CD4-positive, CD25-positive, alpha-beta regulatory T cell (primary cell): ENCODE results near the gene NLRP6. TPM values are rescaled to one million over a fixed set of nuclear protein-coding genes. Genes with fewer than 3 reads are reported as not detected.

Experiments used
- polyA plus RNA-seq, 4 donors: library from polyadenylated mRNA; unstranded; fragments of 300-500 nt; fragmentation: Illumina TruSeq; gene quantifications; one replicate each; pipeline ENCODE4 v1.2.3, GENCODE V29; 2021
- total RNA-seq: library from RNA; stranded (reverse); gene quantifications from one replicate; pipeline ENCODE4 v1.2.3, GENCODE V29; 2022

NLRP6 gene
- total and polyA plus RNA-seq, 5 donors from 2014 or later, result 0.36 to 4.0 (median 1.8) TPM

Other genes with a start within 250 kb of the NLRP6 start
- not detected for gene SCGB1C1, start 85.3 kb upstream of the NLRP6 start, total RNA-seq
- gene SCGB1C1, start 85.3 kb upstream of the NLRP6 start, polyA plus RNA-seq, result not detected
- 66.4 TPM for gene BET1L, start 71.0 kb upstream of the NLRP6 start, total RNA-seq
- gene BET1L, start 71.0 kb upstream of the NLRP6 start, polyA plus RNA-seq, result 10 to 100 TPM; 58.2 to 84.4 (median 64.6) TPM
- 135 TPM for gene RIC8A, start 70.7 kb upstream of the NLRP6 start, total RNA-seq
- 10 to 100 TPM; 74.1 to 89.7 (median 78.6) TPM for gene RIC8A, start 70.7 kb upstream of the NLRP6 start, polyA plus RNA-seq
- gene SIRT3, start 42.1 kb upstream of the NLRP6 start, total RNA-seq, result 14.2 TPM
- gene SIRT3, start 42.1 kb upstream of the NLRP6 start, polyA plus RNA-seq, result 10 to 100 TPM in 2 of 4 donors, 1 to 10 TPM in 2; 6.9 to 12.4 (median 10.3) TPM
- gene PSMD13, start 41.4 kb upstream of the NLRP6 start, total RNA-seq, result 99.6 TPM
- gene PSMD13, start 41.4 kb upstream of the NLRP6 start, polyA plus RNA-seq, result 100 to 1,000 TPM; 223 to 276 (median 261) TPM
- 188 TPM for gene PGGHG, start 10.7 kb downstream of the NLRP6 start, total RNA-seq
- 1 to 10 TPM; 1.5 to 2.9 (median 2.5) TPM for gene PGGHG, start 10.7 kb downstream of the NLRP6 start, polyA plus RNA-seq
- not detected for gene IFITM5, start 21.1 kb downstream of the NLRP6 start, total RNA-seq
- not detected for gene IFITM5, start 21.1 kb downstream of the NLRP6 start, polyA plus RNA-seq
- 376 TPM for gene IFITM2, start 29.4 kb downstream of the NLRP6 start, total RNA-seq
- 1,000 to 10,000 TPM; 1,701 to 2,097 (median 1,858) TPM for gene IFITM2, start 29.4 kb downstream of the NLRP6 start, polyA plus RNA-seq
- gene IFITM1, start 35.6 kb downstream of the NLRP6 start, total RNA-seq, result 320 TPM
- gene IFITM1, start 35.6 kb downstream of the NLRP6 start, polyA plus RNA-seq, result 1,000 to 10,000 TPM; 1,249 to 1,544 (median 1,415) TPM
- gene IFITM3, start 42.5 kb downstream of the NLRP6 start, total RNA-seq, result 6.7 TPM
- gene IFITM3, start 42.5 kb downstream of the NLRP6 start, polyA plus RNA-seq, result 10 to 100 TPM in 2 of 4 donors, 1 to 10 TPM in 2; 3.5 to 94.8 (median 42.6) TPM
- gene B4GALNT4, start 91.1 kb downstream of the NLRP6 start, total RNA-seq, result 0.99 TPM
- gene B4GALNT4, start 91.1 kb downstream of the NLRP6 start, polyA plus RNA-seq, result not detected
- gene PKP3, start 115.8 kb downstream of the NLRP6 start, total RNA-seq, result 0.30 TPM
- gene PKP3, start 115.8 kb downstream of the NLRP6 start, polyA plus RNA-seq, result under 1 TPM in 3 of 4 donors, not detected in 1; 0.09 to 0.75 (median 0.27) TPM
- gene SIGIRR, start 136.6 kb downstream of the NLRP6 start, total RNA-seq, result 387 TPM
- 100 to 1,000 TPM; 213 to 274 (median 220) TPM for gene SIGIRR, start 136.6 kb downstream of the NLRP6 start, polyA plus RNA-seq
- gene ANO9, start 163.6 kb downstream of the NLRP6 start, total RNA-seq, result 153 TPM
- gene ANO9, start 163.6 kb downstream of the NLRP6 start, polyA plus RNA-seq, result 10 to 100 TPM in 3 of 4 donors, 1 to 10 TPM in 1; 8.9 to 16.4 (median 12.3) TPM
- 19.3 TPM for gene PTDSS2, start 171.9 kb downstream of the NLRP6 start, total RNA-seq
- gene PTDSS2, start 171.9 kb downstream of the NLRP6 start, polyA plus RNA-seq, result 1 to 10 TPM; 6.1 to 8.3 (median 6.8) TPM
- 112 TPM for gene RNH1, start 228.8 kb downstream of the NLRP6 start, total RNA-seq
- gene RNH1, start 228.8 kb downstream of the NLRP6 start, polyA plus RNA-seq, result 100 to 1,000 TPM; 126 to 155 (median 133) TPM